Measurements from ENCODE around the gene ATP6V1B1. TPM values are rescaled to one million over a fixed set of nuclear protein-coding genes. Genes with fewer than 3 reads are reported as not detected.

The ATP6V1B1 gene
- total and polyA plus RNA-seq, 12 donors: 0.14 to 4.6 (median 0.69) TPM; not detected in 4

DNA sequence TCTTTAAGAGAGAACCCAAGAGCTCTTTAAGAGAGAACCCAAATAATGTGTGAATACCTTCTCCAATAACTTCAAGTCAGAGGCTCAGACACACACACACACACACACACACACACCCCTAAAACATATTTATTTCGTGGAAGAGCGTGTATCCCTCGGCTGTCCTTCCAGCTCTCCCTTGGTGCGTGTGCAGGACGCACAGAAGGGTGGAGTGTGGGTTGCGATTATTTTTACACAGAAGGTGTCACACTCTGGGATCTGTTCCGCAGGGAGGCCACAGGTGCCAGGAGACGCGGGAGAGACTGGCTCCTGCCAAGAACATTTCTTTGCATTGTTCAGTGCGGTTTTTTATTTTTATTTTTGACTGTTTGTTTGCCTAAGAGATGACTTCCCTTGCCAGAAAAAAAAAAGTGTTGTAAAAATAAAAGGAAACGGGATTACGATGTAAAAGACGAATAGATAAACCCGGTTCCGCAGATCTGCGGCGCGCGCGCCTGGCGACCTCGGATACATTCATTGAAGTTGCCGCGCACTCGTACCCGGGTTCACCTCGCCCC, 47.3 kb upstream of the ATP6V1B1 start:
- Histone ChIP-seq H3K27ac (no peak overlapping the region), H3K27me3 (peaks cover 80% of the 10 kb centered on the region), H3K36me3 (replicated peaks in 1 of 2) (no peaks in the 10 kb centered on the region), H3K4me3 (peak overlapping the region in 1 of 4 donors; percentile 32), H3K4me1 (replicated peaks in 1 of 2) (peaks cover 0 to 13% of the 10 kb centered on the region in 2 donors), H3K9me3 (replicated peaks in 1 of 3) (no peaks in the 10 kb centered on the region)
- WGBS, 4 donors: 13 to 14% (median 13%) methylated on average over 27 of the region's 27 CpGs
- intact Hi-C loops (cut with DNase I): no loop called here
- DNase-seq: no peak
- no peak for TF ChIP-seq POLR2A (IDR thresholded peaks at IDR 0.05)
- TF ChIP-seq, protein P1, sequence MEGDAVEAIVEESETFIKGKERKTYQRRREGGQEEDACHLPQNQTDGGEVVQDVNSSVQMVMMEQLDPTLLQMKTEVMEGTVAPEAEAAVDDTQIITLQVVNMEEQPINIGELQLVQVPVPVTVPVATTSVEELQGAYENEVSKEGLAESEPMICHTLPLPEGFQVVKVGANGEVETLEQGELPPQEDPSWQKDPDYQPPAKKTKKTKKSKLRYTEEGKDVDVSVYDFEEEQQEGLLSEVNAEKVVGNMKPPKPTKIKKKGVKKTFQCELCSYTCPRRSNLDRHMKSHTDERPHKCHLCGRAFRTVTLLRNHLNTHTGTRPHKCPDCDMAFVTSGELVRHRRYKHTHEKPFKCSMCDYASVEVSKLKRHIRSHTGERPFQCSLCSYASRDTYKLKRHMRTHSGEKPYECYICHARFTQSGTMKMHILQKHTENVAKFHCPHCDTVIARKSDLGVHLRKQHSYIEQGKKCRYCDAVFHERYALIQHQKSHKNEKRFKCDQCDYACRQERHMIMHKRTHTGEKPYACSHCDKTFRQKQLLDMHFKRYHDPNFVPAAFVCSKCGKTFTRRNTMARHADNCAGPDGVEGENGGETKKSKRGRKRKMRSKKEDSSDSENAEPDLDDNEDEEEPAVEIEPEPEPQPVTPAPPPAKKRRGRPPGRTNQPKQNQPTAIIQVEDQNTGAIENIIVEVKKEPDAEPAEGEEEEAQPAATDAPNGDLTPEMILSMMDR (IDR thresholded peaks at IDR 0.05): no peak

DNA sequence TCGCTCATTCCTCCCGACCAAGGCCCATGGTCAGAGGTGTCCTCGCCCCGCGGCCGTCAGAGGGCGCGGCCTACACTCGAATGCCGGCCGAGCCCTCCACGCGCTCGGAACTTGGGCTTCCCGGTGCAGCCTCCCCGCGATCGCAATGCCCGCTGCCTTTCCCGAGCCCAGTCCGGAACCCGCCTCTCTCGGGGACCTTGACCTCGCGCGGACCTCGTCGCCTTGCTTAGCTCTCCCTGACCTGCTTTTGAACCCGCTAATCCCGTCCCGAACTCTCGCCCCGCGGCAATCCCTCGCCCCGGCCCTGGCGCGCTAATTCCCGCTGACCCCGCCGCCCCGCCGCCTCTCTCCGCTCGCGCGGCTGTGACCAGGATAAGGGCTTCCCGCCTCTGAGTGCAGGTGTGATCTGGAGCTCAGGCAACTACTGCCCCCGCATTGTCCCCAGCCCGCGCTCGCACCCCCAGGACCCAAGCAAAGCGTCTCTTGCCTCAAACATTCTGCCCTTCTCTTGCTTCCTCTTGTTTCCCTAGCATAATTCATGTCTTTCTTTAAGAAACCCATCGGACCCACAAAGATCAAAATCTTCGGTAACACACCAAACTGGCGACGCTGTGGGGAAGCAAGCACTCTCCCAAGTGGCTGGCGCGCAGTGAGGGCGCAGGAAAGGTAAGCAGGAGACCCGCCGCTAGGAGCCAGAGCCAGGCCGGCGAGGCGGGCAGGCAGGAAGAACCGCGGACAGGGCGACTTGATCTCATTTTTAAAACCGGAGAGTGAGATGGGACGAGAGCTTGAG, 46.6 kb upstream of the ATP6V1B1 start:
- no peak overlapping the region for H3K27ac ChIP-seq
- peak overlapping the region in 1 of 4 donors; percentile 32 for H3K4me3 ChIP-seq
- WGBS, 4 donors: 20 to 52% (median 27%) methylated on average over 36 to 70 of the region's 70 CpGs
- peaks cover 0 to 13% of the 10 kb centered on the region in 2 donors for H3K4me1 ChIP-seq (replicated peaks in 1 of 2)
- no peaks in the 10 kb centered on the region for H3K9me3 ChIP-seq (replicated peaks in 1 of 3)
- TF ChIP-seq, protein P1 (IDR thresholded peaks at IDR 0.05): no peak
- TF ChIP-seq POLR2A (IDR thresholded peaks at IDR 0.05): no peak
- peak in 1 of 7 donors; percentile 24 for DNase-seq
- H3K27me3 ChIP-seq: peaks cover 75% of the 10 kb centered on the region
- H3K36me3 ChIP-seq (replicated peaks in 1 of 2): no peaks in the 10 kb centered on the region
- intact Hi-C loops (cut with DNase I): no loop called here

DNA sequence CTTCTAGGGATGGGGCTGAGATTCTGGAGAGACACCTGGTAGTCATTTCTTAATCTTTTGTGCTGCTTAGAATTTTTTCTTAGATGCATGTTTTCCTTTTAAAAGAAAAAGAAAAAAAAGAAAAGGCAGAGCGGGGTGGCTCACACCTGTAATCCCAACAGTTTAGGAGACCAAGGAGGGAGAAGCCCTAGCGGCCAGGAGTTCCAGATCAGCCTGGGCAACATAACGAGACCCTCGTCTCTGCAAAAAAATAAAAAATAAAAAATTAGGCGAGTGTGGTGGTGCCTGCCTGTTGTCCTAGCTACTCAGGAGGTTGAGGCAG, 46.0 kb upstream of the ATP6V1B1 start:
- Histone ChIP-seq H3K27ac (no peak overlapping the region), H3K4me3 (no peak overlapping the region), H3K9me3 (replicated peaks in 1 of 3) (no peaks in the 10 kb centered on the region), H3K4me1 (replicated peaks in 1 of 2) (peaks cover 0 to 13% of the 10 kb centered on the region in 2 donors), H3K36me3 (replicated peaks in 1 of 2) (no peaks in the 10 kb centered on the region), H3K27me3 (peaks cover 74% of the 10 kb centered on the region)
- 48 to 86% (median 69%) methylated on average over 5 of the region's 5 CpGs for WGBS, 4 donors
- TF ChIP-seq, protein P1 (IDR thresholded peaks at IDR 0.05): no peak
- TF ChIP-seq POLR2A (IDR thresholded peaks at IDR 0.05): no peak
- intact Hi-C loops (cut with DNase I): no loop called here
- DNase-seq: no peak

DNA sequence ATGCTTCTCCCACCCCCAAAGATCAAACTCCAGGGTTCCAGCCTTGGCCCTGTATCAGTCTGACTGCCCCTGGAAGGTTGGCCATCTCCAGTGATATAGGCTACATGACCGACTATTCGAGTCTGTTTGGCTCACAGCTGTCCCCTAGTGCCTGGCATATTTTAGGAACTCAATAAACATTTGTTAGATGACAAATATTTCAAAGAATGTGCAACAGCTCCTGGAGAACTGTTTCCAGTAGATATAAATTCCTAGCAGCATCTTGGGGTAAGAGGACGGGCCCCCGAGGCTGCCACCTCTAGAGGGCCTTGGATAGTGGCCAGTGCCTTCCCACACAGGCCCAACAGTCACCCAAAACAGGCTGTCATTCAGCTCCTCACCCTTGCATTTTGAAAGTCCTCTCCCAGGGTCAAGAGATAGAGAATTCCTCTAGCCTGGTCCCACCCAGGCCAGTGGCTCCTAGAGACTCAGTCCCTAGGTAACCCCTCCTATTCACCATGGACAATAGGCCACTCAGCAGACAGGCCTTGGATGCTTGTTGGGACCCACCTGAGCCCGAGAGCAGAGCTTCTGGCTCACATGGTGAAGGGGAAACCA, 45.1 kb upstream of the ATP6V1B1 start:
- peaks cover 0 to 13% of the 10 kb centered on the region in 2 donors for H3K4me1 ChIP-seq (replicated peaks in 1 of 2)
- H3K9me3 ChIP-seq (replicated peaks in 1 of 3): no peaks in the 10 kb centered on the region
- peak in 1 of 7 donors; percentile 30 for DNase-seq
- H3K27ac ChIP-seq: no peak overlapping the region
- H3K4me3 ChIP-seq: no peak overlapping the region
- no peaks in the 10 kb centered on the region for H3K36me3 ChIP-seq (replicated peaks in 1 of 2)
- H3K27me3 ChIP-seq: peaks cover 68% of the 10 kb centered on the region
- TF ChIP-seq, protein P1 (IDR thresholded peaks at IDR 0.05): no peak
- TF ChIP-seq POLR2A (IDR thresholded peaks at IDR 0.05): no peak
- 77 to 84% (median 78%) methylated on average over 4 to 5 of the region's 5 CpGs for WGBS, 4 donors
- intact Hi-C loops (cut with DNase I): no loop called here
